Ureter (tissue), 1 donor: ENCODE results near the gene WT1. TPM values are rescaled to one million over a fixed set of nuclear protein-coding genes. Genes with fewer than 3 reads are reported as not detected.

Source experiments
- DNase-seq: peaks from one replicate; pipeline ENCODE4 v3.0.0-alpha.2; 2020; ENCODE audit warnings: low spot score
- total RNA-seq: library from RNA; stranded (reverse); gene quantifications from one replicate; pipeline ENCODE4 v1.2.4, GENCODE V29; 2023
- donor health status: DM: yes; HTN: yes; CAD: no.

WT1 gene
- total RNA-seq, 1 donor from 2014 or later, result 0.49 TPM

DNA sequence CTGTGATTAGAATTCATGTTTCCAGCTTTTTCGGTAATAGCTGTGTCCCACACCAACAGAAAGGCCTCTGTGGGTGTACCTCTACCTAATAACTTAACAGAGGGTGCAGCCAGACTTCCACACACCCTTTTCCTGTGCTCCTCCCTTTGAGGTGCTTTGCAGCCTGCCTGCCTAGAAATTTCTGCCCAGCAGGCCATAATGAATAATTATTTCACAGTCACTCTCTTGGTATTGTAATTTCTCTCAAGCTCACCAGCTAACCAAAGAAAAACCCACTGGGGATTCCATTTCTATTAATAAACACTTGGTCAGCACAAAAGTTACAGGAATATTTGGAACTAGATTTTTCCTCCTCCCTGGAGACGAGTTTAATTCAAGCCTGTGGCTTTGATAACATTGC lies 13.3 kb downstream of the WT1 start:
- DNase-seq, result no peak

GRCh38 chr11:32420937-32421901 lies 14.1 kb downstream of the WT1 start:
- no peak for DNase-seq

- no peak for DNase-seq
These were observed 15.2 kb downstream of the WT1 start for GRCh38 chr11:32420139-32420538.

GRCh38 chr11:32418836-32419235 lies 16.5 kb downstream of the WT1 start:
- no peak for DNase-seq

GRCh38 chr11:32417806-32418205 lies 17.5 kb downstream of the WT1 start:
- DNase-seq, result no peak

DNA sequence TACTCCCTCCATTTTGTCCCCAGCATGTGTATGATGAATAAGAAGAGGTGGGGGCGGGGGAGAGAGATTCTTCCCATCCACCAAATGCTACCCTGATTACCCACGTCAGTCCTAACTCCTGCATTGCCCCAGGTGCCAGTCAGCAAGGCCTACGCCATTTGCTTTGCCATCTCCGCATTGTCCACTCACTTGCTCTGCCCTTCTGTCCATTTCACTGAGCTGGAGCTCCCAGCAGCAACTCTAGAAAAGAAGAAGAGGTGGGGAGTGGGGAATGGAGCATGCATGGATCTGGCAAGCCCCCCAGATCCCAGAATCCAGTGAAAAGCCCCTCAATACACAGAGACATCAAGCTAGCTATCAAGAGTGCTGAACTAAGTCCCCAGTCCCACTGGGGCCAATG lies 19.0 kb downstream of the WT1 start:
- DNase-seq, result no peak

DNA sequence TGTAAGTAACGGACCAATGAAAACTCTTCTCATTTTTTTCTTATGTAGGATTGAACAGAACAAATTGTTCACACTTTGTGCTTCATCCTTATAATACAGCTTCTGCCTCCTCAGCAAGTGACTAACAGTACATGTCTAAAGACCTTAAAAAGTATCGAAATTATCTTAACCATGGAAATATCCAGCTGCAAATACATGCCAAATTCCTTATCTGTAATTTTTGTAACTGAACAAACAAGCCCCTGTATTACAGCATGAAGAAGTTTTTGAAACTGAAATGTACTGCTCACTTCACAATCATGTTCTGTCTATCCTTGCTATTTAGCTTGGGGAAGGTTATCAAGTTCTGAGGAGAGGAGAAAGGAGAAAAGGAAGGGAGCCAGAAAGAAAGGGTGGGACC lies 20.4 kb downstream of the WT1 start:
- no peak for DNase-seq

DNA sequence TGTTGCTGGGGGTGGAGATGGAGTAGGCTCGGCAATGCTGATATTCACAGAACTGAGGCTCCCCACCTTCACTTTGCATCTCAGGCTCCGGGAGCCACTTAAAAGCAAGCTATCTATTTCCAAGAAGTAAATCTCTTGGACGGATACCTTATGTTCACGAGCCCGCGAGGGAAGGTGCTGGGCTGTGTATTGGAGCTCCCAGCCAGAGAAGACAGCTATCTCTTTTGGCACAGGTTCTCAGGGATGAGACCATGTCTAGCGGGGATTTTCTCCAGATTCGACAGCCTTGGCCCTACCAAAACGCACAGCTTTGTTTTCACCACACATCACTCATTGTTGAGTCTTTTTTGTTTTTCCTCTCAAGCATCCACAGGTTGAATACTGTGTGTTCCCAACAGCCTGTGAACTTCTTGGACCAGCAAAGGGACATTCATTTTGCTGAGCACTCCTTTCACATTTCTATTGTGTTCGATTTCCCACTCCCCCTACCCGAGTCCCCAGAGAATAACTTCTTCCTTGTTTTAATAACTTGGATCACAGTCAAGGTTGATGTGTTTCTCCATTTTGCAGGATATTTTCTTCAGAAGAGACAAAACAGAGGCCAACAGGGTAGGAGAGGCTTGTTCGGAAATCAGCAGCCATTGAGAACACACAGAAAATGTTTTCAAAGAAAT lies 23.3 kb downstream of the WT1 start:
- DNase-seq, result no peak

DNA sequence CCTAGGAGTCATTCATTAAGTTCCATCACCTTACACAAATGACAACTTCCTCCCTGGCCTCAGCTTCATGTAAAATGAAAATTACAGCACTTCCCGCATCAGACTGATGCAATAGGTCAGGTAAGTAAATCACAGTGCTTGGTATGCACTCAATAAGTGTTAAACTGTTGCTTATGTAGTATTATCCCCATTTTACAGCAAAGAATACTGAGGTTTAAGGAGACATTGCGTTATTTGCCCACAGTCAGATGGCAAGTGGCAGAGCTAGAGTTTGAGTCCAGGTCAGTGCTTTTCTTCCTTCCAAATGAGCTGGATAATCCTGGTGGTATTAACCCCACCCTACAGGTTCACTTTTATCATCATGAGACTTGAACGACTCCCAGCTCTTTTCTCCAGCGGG lies 29.7 kb downstream of the WT1 start:
- no peak for DNase-seq

DNA sequence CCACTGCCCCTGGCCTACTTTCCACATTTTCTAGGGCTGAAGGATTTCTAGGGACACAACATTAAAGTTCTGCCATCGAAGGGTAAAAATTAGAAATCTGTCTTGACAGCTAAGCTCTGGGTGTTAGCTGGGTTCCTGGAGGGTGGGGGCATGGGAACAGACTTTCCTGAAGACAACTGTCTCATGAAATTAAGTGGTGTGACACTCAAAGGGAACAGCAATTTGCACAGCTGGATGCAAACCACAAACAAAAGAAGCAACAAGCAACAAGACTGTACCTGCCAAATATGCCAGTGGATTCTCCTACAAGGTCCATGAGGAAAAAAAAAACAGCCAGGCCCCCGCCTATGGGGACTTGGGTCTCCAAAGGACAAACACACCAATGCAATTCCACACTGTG lies 32.5 kb downstream of the WT1 start:
- no peak for DNase-seq

DNA sequence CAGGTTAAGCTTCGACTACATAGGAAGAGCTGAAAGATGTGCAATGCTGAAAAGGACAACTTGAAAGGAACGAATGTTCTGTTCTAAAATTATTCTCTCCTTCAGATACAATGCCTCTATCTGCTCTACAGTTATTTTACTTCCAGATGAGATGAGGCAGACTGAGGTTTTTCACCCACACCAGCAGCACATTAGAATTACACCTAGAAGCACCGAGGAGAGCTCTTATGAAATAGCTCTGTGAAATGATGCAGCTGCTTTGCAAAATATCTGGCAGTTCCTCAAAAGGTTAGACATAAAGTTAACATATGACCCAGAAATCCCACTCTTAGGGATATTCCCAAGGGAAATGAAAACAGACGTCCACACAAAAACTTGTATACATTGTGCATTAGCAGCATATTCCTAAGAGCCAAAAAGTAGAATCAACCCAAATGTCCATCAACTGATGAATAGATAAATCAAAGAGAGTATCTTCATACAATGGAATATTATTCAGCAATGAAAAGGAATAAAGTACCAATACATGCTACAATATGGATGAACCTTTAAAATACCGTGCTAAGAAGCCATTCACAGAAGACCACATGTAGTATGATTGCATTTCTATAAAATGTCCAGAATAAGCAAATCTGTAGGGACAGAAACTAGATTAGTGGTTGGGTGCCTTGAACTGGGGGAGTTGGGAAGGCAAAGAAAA lies 34.5 kb downstream of the WT1 start:
- DNase-seq, result no peak

DNA sequence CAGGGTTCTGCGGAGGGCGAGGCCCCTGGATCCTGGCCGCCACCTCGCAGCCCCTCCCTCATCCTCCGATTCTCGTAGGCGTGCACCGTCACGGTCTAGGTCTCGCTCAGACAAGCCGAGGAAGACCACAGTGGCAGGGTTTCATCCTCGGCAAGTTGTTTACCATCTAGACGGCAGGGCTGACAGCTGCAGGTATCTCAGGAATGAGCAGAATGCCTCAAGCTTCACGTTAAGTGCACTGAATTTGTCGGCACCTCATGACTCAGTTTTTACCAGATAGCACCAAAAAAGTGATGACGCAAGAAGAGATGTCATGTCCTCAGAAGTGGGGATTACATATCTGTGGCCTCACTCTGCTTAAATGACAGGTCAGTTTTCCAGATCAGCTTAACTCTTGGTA lies 35.1 kb downstream of the WT1 start:
- DNase-seq, result no peak

DNA sequence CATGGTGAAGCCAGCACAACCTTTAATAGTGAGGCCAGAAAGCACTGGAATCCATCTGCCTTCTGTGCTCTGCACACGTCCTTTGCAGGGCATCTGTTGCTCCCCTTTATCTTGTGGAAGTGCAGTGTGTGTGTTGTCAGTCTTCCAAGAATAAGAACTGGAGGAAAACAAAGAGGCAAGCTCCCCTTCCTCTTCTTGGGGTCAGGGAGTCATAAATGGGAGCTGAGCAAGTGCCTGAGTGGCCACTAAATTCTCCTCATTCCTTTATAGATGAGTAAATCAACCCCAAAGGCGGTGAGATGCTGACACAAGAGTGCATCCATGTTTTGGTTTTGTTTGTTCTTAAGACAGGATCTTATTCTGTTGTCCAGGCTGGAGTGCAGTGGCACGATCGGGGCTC lies 38.3 kb downstream of the WT1 start:
- DNase-seq, result no peak

DNA sequence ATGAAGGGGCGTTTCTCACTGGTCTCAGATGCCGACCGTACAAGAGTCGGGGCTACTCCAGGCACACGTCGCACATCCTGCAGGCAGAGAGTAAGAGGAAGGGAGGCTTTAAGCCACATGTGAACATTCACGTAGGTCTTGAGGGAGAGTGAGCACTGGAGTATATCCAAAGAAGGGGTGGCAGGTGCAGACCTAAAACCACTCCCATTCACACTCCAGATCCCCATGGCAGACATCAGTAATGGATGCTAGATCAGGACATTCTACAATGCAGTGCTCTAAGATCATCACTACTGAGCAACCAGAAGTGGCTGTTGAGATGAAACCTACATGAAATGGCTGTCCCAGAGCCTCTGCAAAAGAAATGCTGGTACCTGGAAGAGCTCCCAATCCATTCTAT lies 39.0 kb downstream of the WT1 start:
- no peak for DNase-seq

DNA sequence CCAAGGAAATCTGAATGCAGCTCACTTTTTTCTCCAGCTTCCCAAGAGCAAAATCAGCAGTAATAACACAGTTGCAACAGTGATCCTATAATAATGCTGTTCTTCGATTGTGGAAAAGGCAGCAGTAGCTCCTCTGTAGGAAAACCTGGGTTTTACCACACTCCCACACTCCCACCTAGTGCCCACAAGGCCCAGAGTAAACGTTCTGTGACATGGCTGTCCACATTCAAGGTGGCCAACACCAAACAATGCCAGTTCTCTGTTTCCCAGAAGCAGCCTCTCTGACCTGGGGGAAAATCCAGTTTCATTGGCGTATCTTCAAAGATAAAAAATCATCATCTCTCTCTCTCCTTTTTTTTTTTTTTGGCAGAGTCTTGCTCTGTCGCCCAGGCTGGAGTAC lies 40.2 kb downstream of the WT1 start:
- DNase-seq, result no peak

DNA sequence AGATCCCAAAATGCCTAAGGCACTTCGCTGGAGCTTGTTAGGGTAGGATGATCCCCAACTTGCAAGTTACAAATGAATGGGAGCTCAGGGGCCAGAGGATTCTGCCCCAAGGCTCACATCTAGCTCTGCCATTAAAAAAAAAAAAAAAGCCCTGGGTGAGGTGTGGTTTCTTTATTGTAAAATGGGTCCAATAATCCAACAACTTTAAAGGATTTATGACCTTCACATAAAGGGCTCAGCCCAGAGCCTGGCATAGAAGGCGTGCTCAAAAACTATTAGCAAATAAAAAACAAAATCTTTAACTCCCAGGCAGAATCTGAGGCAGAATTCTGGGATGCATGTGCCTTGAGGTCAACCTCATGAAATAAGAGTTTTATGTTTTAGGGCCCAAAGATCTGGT lies 42.5 kb downstream of the WT1 start:
- no peak for DNase-seq

DNA sequence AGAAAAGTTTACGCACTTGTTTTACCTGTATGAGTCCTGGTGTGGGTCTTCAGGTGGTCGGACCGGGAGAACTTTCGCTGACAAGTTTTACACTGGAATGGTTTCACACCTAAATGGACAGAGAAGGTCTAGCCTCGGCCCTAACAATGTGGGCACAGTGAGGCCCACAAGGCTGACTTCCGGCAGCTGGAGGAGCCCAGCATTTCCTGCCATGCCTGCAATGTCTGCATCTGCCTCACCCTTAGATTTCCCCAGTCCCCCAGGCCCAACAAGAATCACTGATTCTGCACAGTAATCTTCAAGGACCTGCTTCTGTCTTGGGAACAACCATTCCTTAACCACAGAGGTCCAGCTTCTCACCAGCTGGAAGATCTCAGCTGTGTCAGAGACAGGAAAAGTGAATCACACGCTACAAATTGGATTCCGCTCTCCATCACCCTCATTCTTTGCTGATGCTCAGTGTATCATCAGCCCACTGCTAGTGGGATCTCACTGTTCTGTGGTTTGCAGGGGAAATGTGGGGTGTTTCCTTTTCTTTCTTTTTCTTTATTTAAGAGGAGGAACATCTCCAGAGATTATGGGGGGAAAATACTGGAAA lies 43.3 kb downstream of the WT1 start:
- no peak for DNase-seq

DNA sequence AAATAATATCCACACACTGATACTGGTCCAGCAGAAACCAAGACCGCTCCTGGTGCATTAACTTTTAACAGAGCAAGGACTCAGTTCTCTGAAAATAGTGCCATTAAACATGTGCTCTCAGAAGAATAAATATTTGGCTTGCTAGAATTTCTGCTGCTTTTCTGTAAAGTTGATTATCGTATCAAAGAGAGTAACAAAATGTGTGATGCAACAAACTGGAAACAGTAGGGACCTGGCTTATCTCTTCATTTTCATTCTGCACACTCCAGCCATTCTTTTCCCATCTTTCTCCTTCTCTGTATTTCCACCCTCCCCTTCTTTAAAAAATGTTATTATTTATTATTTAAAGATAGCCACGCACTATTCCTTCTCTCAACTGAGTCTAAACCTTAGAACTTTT lies 43.9 kb downstream of the WT1 start:
- DNase-seq, result no peak

DNA sequence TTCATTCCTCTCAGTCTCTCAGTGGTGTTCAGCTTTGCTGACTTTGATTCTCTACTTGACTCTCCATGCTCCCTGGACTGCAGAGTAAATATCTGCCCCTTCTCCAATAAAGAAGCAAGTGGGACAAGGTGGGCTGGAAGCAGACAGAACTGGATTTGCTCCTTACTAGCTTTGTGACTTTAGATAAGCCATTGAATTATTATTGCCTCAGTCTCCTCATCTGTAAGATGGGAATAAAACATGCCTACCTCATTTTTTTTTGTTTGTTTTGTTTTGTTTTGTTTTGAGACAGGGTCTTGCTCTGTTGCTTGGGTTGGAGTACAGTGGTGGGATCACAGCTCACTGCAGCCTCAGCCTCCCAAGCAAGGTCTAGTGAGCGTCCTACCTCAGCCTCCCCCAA lies 44.6 kb downstream of the WT1 start:
- no peak for DNase-seq

GRCh38 chr11:32388871-32389770 lies 46.2 kb downstream of the WT1 start:
- no peak for DNase-seq

DNA sequence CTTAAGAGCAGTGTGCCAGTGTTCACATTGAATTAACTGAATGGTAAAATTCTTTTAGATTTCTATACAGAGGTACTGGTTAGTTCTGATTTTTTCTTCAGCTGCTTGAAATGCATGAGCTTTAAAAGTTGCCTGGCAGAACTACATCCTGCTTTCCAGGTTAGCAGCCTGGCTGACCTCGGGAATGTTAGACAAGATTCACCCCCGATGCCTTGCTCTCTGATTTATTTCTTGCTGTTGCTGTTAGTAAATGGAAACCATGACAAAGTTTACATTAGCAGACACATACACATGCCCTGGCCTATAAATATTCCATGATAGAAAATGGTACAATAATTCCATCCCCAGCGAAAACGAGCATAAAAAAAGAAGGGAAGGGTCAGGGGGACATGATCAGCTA lies 47.0 kb downstream of the WT1 start:
- DNase-seq, result no peak
